Measurements from ENCODE around the gene ZNF608. TPM values are rescaled to one million over a fixed set of nuclear protein-coding genes. Genes with fewer than 3 reads are reported as not detected.
A peak's percentile ranks its signal among the peaks of the same experiment; 100 is the strongest.

ZNF608 gene
- total and polyA plus RNA-seq, 11 donors: 3.3 to 26.7 (median 10.1) TPM

- 96 to 97% (median 96%) methylated on average over 7 of the region's 7 CpGs for WGBS, 4 donors
- Histone ChIP-seq H3K9me3 (no peaks in the 10 kb centered on the region), H3K4me3 (no peak overlapping the region), H3K27me3 (no peaks in the 10 kb centered on the region), H3K27ac (peak overlapping the region in 5 of 12 donors; percentile 43 to 77 (median 62)), H3K4me1 (peaks cover 0 to 41% (median 24%) of the 10 kb centered on the region in 12 donors), H3K36me3 (peaks cover 0 to 4% (median 0%) of the 10 kb centered on the region in 9 donors)
- TF ChIP-seq CTCF (IDR thresholded peaks at IDR 0.05) (no peak), POLR2A (IDR thresholded peaks at IDR 0.05) (no peak)
- ATAC-seq (no peak), DNase-seq (no peak)
- intact Hi-C loops (cut with DNase I): no loop called here
Observed at GRCh38 chr5:124696898-124697297, 49.5 kb downstream of the ZNF608 start.
